CMK (cell line): Measurements from ENCODE around the gene DOLPP1.

ENCODE experiments used
- DNase-seq: peaks from one replicate; pipeline ENCODE4 v3.0.0-alpha.2; 2010; ENCODE audit warnings: low read depth

The DOLPP1 gene

GRCh38 chr9:129139233-129139992 lies 58.5 kb downstream of the DOLPP1 start:
- DNase-seq = peak; percentile 83

DNA sequence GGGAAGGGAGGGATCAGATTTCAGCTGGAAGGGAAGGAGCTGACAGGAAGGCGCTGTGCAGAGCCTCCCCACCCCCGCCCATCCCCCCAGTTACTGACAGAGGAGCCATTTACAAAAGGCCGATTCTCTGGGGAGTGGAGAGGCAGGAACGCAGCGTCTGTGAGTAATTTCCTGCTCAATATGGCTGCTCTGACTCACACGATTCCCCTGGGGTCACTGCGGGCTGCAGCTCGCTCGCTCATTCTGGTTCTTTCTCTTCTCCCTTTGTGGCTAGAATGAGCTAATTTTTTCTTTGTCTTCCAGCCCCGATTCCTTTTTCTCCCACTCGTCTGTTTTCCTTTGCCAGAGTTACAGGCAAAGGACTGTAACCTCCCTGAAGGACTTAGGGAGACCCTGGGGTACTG lies 59.1 kb downstream of the DOLPP1 start:
- DNase-seq = no peak
